SU-DHL-6 (cell line): ENCODE data around the gene PGPEP1.

Experiments used
- H2AFZ ChIP-seq: fragments of 200-600 bp; sonication (generic); 2 replicates; pipeline ENCODE4 v1.6.1; 2014; ENCODE audit warnings: low read depth, mild to moderate bottlenecking, moderate library complexity, mixed read lengths, antibody characterized with exemption, low read length; ENCODE audit not compliant: severe bottlenecking
- H3F3A ChIP-seq: fragments of 200-600 bp; shearing (Covaris generic); 2 replicates; pipeline ENCODE4 v1.6.0; 2016; ENCODE audit warnings: antibody characterized with exemption, mild to moderate bottlenecking; ENCODE audit not compliant: insufficient read depth
- H3K27ac ChIP-seq: fragments of 200-600 bp; sonication (generic); 2 replicates; pipeline ENCODE4 v1.5.1; 2016; ENCODE audit warnings: low read depth, mild to moderate bottlenecking, low read length, moderate library complexity, mixed read lengths
- H3K27me3 ChIP-seq: fragments of 200-600 bp; sonication (generic), shearing (Covaris generic); 2 replicates; pipeline ENCODE4 v1.6.0; 2014; ENCODE audit warnings: mild to moderate bottlenecking, low read length
- H3K36me3 ChIP-seq: fragments of 200-600 bp; sonication (generic); 2 replicates; pipeline ENCODE4 v1.6.1; 2014; ENCODE audit warnings: mild to moderate bottlenecking, low read length, mixed read lengths
- H3K4me2 ChIP-seq: fragments of 300-600, 200-600 bp; shearing (Covaris generic), sonication (generic); 2 replicates; pipeline ENCODE4 v1.6.0; 2014; ENCODE audit warnings: low read length, low read depth, mild to moderate bottlenecking; ENCODE audit not compliant: poor library complexity, severe bottlenecking
- H3K4me3 ChIP-seq: fragments of 200-600 bp; sonication (generic); 2 replicates; pipeline ENCODE4 v1.5.1; 2014; ENCODE audit warnings: antibody characterized with exemption, low read length, mild to moderate bottlenecking, mixed read lengths; ENCODE audit not compliant: insufficient read depth, poor library complexity, severe bottlenecking
- H3K79me2 ChIP-seq: fragments of 200-600 bp; sonication (generic); 2 replicates; pipeline ENCODE4 v1.6.1; 2014; ENCODE audit warnings: mild to moderate bottlenecking, low read length, moderate library complexity; ENCODE audit not compliant: insufficient read depth
- H3K9ac ChIP-seq: fragments of 200-600 bp; sonication (generic); 2 replicates; pipeline ENCODE4 v1.7.0; 2014; ENCODE audit warnings: mild to moderate bottlenecking, low read length
- H3K9me2 ChIP-seq: fragments of 200-600 bp; sonication (generic); replicated peaks from 2 replicates; pipeline ENCODE4 v1.6.1; 2014; ENCODE audit warnings: low read length; ENCODE audit not compliant: insufficient read depth
- H3K9me3 ChIP-seq: fragments of 200-600 bp; sonication (generic); 2 replicates; pipeline ENCODE4 v1.6.1; 2014; ENCODE audit warnings: low read length, mixed read lengths; ENCODE audit not compliant: insufficient read depth
- H4K20me1 ChIP-seq: fragments of 200-600 bp; sonication (generic); 2 replicates; pipeline ENCODE4 v1.6.1; 2014; ENCODE audit warnings: low read depth, mild to moderate bottlenecking, antibody characterized with exemption, low read length, moderate library complexity, mixed read lengths
- CTCF ChIP-seq: fragments of 200-600 bp; sonication (generic); IDR thresholded peaks from one replicate; pipeline ENCODE4 v1.5.1; 2017; ENCODE audit warnings: antibody characterized with exemption, mild to moderate bottlenecking, low read length, moderate library complexity; ENCODE audit not compliant: insufficient read depth, poor library complexity, severe bottlenecking
- EZH2phosphoT487 ChIP-seq: fragments of 200-600 bp; sonication (generic), shearing (Covaris generic); conservative IDR thresholded peaks from 2 replicates; pipeline ENCODE4 v1.6.1; 2018; ENCODE audit warnings: mild to moderate bottlenecking, antibody characterized with exemption, low read length, moderate library complexity, mixed read lengths

PGPEP1 gene

GRCh38 chr19:18301718-18302111, 38.7 kb upstream of the PGPEP1 start:
- Histone ChIP-seq H4K20me1 (no peaks in the 10 kb centered on the region), H3K9me2 (no peaks in the 10 kb centered on the region), H3K4me2 (no peak overlapping the region), H3K27me3 (no peaks in the 10 kb centered on the region), H3K9me3 (no peaks in the 10 kb centered on the region), H3K9ac (no peak overlapping the region), H3K27ac (no peak overlapping the region), H2AFZ (no peak overlapping the region), H3K79me2 (no peaks in the 10 kb centered on the region), H3K36me3 (no peaks in the 10 kb centered on the region), H3K4me3 (no peak overlapping the region), H3F3A (peaks cover 9% of the 10 kb centered on the region; the same call in 1 of the 2 replicates)
- no peak for TF ChIP-seq EZH2phosphoT487
- no peak for TF ChIP-seq CTCF

- TF ChIP-seq EZH2phosphoT487 (no peak), CTCF (no peak)
- peak overlapping the region; percentile 78 for H3K27ac ChIP-seq
These were observed 36.3 kb upstream of the PGPEP1 start for GRCh38 chr19:18304208-18304457.

GRCh38 chr19:18304458-18305310, 35.7 kb upstream of the PGPEP1 start:
- Histone ChIP-seq H3K9ac (peak overlapping the region; percentile 52), H3K9me2 (no peaks in the 10 kb centered on the region), H3K27ac (peak overlapping the region; percentile 78), H3K36me3 (no peaks in the 10 kb centered on the region), H3K79me2 (no peaks in the 10 kb centered on the region), H3K4me3 (no peak overlapping the region), H3K4me2 (peak overlapping the region; percentile 44), H3K27me3 (no peaks in the 10 kb centered on the region), H3F3A (peaks cover 13% of the 10 kb centered on the region; the same call in 1 of the 2 replicates), H2AFZ (no peak overlapping the region), H4K20me1 (no peaks in the 10 kb centered on the region), H3K9me3 (no peaks in the 10 kb centered on the region)
- TF ChIP-seq CTCF (no peak), EZH2phosphoT487 (no peak)

More at GRCh38 chr19:18304208-18304457, 36.3 kb upstream of the PGPEP1 start:
- peaks cover 13% of the 10 kb centered on the region; the same call in 1 of the 2 replicates for H3F3A ChIP-seq
- peak overlapping the region; percentile 44 for H3K4me2 ChIP-seq
- no peaks in the 10 kb centered on the region for H3K9me3 ChIP-seq
- H3K36me3 ChIP-seq, result no peaks in the 10 kb centered on the region
- H3K27me3 ChIP-seq, result no peaks in the 10 kb centered on the region
- H4K20me1 ChIP-seq, result no peaks in the 10 kb centered on the region
- H3K9me2 ChIP-seq, result no peaks in the 10 kb centered on the region
- H2AFZ ChIP-seq, result no peak overlapping the region
- no peaks in the 10 kb centered on the region for H3K79me2 ChIP-seq
- peak overlapping the region; percentile 52 for H3K9ac ChIP-seq
- H3K4me3 ChIP-seq, result no peak overlapping the region
